ENCODE measurements around the gene GRHL1.

DNA sequence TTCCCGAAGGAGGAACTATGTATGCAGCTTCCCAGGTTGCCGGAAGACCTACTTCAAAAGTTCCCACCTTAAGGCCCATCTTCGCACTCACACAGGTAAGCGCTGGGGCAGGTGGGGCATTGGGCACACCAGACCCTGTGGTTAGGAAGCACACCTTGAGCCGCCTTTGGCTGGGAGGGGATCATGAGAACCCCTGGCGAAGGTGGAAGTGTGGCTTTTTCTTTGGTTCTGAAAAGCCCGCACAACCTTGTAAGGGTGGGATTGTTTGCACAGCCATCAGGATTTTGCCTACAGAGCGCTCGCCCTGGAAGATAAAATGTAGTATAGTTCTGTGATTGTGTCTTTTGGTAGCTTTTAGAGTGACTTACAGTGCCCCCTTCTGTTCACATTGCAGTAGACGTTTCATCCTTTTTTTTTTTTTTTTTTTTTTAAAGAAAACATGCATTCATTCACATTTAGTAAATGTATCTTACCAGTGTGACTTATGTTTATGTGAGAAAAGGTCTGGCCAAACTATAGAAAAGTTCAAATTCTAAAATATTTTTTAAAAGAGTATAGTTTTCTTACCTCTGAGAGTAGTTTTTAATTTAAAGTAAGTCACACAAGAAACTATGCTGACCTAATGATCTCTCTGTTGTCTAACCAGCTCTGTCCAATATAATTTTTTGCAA lies 97.1 kb downstream of the GRHL1 start:
- TF ChIP-seq EZH2 (optimal IDR thresholded peaks at IDR 0.05; ENCODE audit: low read depth, low read length), result no peak
- peak; percentile 58 for TF ChIP-seq CTCF (IDR thresholded peaks at IDR 0.05; ENCODE audit: low read length)
